CD1c-positive myeloid dendritic cell (primary cell): ENCODE results near the gene ELL.
"Not testable (repeated sequence)": the region's sequence is repeated elsewhere in the genome, so short reads cannot be mapped to it uniquely, and the experiment has no call there.

ENCODE experiments used
- DNase-seq: peaks from one replicate; pipeline ENCODE4 v3.0.0-alpha.2; 2016; ENCODE audit errors: extremely low spot score

ELL gene

DNA sequence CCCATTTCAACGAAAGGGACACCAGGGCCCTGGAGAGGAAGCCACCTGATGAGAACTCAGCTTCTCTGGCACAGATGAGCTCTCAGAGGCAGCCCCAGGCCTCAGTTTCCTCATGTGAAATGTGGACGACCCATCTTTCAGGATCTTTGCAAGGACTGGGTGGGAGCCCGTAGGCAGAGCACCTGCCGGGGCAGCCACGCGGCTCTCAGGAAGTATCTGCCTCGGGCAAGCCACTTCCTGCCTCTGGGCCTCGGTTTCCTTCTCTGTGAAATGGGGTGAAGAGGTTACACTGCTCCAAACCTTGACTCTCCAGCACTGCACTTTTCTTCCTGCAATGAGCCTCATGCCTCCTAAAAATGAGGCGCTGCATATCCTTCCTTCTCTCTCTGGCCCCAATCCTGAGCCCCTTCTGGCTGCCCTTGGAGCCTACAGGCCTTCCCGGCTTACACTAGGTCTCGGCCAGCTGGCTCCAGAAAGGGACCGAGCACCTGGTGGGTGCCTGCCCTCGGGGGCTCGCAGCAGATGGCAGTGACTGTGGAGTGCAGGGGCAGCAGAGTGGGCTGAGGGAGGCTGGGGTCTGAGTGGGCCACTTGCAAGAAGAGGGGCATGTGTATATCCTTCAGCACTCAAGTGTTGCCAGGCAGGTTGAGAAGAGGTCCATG lies 99.2 kb downstream of the ELL start:
- no peak for DNase-seq

DNA sequence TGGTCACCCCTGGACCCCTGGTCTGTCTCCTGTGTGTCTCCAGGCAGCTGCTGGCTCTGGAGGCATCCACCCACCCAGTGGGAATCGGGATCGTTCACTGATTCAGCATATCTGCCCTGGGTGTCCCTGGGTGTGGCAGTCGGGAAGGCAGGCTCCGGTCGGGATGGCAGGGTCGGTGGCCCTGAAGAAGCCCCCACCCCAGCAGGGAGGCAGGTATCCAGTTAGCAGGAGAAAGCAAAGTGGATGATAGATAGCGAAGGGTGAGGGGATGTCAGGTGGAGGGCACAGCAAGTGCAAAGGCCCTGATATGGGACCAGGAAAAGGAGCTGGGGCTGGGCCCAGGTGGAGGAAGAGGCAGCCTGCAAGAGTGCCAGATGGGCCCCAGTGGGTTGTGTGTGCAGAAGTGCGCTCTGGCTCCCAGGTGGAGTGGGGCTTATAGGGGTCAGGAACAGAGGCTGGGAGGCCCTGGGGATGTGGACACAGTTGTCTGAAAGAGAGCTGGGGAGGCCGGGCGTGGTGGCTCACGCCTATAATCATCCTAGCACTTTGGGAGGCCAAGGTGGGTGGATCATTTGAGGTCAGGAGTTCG lies 100.4 kb downstream of the ELL start:
- no peak for DNase-seq

DNA sequence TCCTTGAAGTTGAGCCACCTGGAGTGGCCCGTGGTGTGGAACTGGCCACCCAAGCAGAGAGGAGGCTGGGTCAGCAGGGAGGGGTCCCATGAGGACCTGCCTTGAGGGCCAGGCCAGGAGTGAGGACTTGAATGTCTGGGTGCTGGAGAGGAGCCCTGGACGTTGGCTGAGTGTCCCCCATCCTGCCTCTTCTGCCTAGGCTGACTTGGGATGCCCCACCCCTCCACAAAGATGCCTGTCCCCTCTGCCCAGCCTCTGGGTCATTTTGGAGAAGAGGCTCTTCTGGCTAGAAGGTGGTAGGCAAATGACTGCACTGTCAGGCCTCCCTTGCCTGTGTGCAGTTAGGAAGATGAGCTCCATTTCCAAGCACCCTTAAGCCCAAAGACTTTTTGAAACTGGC lies 100.9 kb downstream of the ELL start:
- DNase-seq: no peak

DNA sequence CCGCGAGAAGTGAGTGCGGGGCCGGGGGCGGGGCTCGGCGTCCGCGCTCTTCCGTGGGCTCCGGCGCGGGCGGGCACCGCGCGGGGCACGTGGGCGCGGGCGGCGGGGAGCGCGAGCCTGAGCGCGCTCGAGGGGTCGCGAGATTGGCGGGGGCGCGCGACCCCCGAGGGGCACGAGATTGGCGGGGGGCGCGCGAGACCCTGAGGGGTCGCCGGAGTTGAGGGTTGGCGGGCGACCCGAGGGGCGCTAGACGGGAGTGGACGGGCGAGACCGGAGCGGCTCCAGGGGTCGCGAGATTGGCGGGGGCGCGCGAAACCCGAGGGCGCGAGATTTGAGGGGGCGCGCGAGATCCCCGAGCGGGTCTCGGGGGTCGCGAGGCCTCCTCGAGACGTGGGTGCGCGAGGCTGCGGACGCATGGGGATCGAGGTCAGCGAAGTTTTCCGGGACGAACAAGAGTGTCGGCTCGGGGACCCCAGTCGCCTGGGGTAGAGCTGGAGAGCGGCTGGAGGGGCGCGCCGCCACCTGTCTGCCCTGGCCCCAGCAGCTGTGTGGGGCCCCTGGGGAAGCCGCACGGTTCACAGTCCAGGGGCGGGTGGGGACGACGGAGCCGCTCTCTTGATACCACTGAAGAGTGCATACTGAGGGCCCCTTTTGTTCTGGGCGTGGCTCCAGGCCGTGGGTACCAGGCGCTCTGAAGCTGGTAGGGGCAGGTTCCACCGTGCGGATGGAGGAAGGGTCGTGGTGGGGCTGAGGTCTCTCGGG lies 102.0 kb downstream of the ELL start:
- peak; percentile 32 for DNase-seq

DNA sequence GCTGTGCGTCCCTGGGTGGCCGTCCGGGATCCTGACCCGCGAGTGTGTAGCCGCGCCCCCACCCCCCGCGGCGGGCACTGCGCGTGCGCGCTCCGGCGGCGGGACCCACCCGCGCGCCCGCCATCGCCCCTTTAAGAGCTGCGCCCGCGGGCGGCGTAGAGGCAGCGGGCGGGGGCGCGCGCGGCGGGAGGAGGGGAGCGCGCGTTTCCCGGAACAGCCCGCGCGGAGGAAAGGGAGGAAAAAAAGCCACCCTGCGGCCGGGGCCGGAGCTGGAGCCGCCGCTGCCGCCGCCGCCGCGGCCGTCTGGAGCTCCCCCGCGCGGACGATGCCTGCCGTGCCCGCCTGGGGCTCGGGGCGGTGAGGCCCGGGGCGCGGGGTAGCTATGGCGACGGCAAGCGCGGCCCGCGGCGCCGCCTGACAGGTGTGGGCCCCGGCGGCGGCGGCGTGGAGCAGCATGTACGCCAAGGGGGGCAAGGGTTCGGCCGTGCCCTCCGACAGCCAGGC lies 102.6 kb downstream of the ELL start, which contains the start of gene SSBP4:
SSBP4 (plus strand) TSS at position 204 of the 504 bp plus-strand sequence; CDS start at position 455, 251 bp downstream.
- DNase-seq: peak; percentile 83

DNA sequence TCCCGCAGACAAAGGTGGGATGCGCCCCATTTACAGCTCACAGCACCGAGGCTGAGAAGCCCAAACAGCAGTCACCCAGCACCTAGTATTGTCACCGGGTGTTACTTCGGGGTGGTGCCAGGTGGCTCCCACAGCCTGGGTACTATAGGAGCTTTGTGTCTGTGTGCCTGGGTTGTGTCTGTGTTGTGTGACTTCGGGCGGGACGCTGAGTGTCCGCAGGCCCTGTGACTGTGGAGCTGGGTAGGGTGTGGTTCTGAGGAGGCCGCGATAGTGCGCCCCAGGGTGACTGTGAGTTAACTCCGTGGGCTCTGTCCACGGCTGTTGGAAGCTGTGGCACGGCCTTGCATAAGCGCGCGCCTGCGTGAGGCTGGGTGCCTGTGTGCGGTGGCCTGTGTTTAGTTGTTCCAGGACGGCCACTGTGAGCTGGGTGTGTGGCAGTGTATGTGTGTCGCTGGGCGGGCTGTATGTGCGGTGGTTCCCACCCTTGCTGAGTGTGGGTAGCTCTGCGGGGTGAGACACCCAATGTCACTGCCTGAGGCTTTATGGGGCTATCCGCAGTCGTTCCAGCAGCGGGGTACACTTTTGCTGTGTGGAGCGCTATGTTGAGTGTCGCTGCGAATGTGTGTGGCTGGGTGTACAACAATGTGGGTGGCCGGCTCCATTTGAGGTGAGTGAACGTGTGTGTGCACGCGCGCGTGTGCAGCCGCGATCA lies 103.2 kb downstream of the ELL start:
- DNase-seq: peak; percentile 56

DNA sequence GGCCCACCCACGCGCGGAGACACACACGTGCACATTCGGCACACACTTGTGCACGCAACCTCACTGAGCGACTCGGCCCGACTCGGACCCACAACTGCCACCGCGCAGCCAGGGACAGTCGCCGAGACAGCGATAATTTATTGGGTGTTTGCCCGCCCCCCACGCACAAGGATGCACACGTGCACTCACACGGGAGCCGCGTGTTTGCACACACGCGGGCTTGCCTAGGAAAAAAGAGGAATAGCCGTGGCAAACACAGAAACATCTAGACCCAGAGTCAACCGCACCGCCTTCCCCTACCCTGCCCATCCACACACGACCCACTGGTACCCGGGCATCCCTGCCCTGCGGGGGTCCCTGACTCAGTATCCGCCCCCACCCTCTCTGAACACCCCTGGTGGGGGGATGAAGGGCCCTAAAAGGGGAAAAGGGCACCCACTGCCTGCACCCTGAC lies 103.8 kb downstream of the ELL start:
- peak; percentile 86 for DNase-seq

DNA sequence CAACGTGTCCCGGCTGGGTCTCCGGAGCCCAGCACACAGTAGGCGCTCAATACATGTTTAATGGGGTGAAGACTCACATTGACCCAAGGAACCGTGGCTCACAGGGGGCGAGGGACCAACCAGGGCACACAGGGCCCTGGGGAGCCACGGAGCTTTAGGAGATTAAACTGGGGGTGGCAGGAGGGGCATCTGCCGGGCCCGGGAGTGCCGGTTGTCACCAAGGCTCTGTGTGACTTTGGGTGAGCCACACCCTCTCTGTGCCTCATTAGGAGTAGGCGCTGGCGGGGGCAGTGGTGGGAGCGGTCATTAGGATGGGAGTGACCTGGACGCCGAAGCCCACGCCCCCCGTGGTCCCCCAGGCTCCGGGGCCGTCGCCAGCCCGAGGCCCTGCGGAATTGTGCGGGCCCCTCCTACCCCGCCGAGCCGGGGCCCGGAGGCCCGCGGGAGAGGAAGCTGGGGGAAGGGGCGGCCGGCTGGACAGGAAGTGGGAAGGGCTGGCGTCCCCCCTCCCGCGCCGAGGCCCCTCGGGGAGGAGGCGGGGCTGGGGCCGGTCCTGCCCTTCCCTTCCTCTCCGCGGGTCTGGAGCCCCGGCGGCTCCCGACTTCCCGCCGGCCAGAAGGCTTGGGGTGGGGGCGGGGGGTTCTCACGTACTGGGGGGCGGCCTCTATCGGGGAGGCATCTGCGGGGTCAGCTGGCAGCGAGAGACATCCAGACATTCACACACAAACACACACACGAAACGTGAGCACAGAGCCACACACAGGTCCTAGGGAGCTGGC lies 104.4 kb downstream of the ELL start:
- peak; percentile 85 for DNase-seq

DNA sequence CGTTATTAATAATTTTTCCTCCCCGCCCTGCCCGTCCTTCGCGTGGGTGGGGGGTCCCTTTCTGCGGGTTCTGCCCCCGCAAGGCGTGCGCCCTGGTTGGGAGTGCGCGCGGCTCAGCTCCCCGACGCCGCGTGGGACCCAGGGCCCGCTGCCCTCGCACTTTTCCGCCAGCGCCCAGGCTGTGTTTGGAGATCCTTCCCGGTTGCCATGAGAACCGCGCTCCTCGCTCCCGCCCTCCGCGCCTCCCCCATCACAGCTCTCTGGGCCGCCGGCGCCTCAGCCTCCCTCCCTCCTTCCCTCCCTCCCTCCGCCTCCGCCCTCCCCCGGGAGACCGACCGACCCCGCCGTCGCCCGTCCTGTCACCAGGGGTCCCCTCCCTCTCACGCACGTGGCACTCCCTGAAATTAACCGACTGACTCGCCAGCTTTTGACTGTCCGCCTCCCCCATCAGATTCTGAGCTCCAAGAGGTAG lies 105.1 kb downstream of the ELL start:
- DNase-seq: peak; percentile 90

DNA sequence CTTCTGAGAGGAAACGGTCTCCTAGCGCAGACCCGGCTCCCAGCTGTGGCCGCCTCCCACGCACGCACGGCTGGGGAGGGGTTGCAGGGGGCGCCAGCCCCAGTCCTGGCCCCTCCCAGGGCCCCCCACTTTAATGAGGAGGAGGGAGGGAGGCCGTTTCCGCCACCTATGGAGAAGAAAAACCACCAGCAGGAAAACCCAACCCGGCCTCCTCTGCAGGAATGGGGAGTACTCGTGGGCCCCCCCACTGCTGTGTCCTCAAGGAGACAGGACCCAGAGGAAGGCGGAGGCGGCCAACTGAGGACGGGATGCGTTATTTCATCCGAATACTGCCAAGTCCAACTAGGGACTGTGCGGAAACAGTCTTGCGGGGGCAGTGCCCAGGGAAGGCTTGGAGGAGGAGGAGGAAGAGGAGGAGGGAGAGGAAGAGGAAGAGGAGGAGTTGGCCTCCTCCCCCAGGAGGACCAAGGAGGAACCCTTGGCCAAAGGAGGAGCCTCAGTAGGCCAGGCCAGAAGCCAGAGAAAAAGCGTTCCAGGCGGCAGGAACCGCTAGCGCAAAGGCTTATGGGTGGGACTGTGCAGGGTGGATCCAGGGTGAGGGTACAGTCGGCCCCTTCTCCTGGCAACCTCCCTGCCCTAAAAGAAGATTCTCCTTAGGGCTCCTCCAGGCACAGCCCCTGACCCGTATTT lies 106.5 kb downstream of the ELL start:
- peak; percentile 85 for DNase-seq

DNA sequence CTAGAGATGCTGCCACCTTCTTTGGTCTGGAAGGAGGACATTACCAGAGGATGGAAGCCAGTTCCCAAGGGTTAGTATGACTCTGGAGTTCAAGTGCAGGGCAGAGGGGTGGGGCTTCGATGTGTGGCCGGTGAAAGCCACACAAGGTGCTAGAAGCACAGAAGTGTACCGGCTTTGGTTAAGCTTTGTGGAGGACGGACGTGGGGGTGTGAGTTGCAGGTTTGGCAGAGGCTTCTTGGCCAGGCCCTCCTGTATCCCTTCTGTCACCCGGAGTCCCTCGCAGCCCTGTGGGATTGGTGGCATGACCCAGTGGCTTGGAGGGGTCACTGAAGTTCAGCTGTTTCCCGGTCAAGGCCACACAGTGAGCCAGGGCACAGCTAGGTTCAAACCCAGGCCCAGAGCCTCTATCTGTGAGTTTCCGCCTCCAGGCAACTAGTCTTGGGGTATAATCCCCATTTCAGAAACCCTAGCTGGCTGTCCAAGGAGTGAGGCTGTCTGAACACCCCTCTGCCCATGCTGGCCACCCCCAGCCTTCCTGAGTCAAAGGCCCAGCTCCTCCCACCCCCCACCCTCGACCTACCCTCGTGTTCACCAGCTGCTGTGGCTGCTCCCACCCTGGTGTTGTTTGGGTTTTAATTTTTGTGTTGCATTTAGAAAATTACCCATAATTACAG lies 107.2 kb downstream of the ELL start:
- peak; percentile 56 for DNase-seq

DNA sequence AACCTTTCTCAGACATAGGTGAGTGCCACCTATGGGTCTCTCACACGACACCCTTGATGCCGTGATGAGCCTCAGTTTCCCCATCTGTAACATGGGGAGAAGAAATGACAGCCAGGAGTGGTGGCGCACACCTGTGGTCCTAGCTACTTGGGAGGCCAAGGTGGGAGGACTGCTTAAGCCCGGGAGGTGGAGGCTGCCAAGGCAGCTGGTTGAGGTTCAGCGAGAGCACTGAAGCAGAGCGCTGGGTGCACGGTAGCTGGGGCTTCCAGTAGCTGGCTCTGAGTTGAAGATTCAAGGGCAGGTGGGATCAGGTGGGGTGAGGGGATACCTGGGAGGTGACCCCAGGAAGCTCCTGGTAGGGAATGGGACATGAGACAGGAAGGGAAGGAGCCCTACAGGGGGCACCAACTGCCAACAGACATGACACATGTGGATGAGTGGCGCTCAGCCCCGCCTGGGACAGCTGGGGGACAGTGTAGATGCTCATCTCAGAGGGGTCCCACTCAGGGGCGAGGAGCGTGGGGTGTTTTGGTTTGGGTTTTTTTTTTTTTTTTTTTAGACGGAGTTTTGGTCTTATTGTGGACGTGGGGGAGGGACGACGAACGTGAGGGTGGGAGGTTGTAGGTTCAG lies 109.1 kb downstream of the ELL start:
- DNase-seq: no peak

DNA sequence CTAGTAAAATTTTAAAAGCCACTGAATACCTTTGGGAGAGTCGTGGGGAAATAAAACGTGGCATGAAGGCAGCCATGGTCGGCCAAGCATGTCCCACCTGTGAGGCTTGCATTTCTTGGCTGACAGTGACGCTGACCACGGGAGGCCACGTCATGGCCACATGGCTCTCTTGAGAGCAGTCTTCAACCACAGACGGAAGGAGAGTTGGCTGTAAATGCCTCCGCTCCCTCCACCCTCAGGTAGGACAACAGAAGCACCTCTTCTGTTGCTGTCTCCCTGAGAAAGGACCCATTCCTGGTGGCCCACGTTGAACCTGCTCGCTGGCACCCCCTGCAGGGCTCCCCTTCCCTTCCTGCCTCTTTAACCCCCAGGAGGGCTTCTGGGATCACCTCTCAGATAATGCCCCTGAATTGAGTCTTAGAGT lies 113.8 kb downstream of the ELL start:
- peak; percentile 58 for DNase-seq

DNA sequence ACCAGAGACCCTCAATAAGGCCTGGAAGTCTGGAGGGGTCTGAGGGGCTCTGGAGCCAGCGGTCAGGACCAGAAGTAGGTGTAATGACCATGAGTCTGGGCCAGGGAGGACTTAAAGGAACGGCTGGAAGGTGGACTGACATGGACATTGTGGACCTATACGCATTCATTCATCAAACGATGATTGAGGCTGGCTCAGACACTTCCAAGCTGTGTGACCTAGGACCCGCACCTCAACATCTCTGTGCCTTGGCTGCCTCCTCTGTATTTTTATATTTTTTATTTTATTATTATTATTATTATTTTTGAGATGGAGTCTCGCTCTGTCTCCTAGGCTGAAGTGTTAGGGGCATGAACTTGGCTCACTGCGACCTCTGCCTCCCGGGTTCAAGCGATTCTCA lies 115.1 kb downstream of the ELL start:
- no peak for DNase-seq

DNA sequence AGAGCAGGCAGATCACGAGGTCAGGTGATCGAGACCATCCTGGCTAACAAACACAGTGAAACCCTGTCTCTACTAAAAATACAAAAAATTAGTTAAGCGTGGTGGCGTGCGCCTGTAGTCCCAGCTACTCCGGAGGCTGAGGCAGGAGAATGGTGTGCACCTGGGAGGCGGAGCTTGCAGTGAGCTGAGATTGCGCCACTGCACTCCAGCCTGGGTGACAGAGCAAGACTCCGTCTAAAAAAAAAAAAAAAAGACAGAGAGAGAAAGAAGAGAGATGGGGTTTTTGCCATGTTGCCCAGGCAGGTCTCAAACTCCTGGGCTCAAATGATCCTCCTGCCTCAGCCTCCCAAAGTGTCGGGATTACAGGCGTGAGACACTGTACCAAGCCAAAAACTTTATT lies 116.1 kb downstream of the ELL start:
- not testable (repeated sequence) for DNase-seq

DNA sequence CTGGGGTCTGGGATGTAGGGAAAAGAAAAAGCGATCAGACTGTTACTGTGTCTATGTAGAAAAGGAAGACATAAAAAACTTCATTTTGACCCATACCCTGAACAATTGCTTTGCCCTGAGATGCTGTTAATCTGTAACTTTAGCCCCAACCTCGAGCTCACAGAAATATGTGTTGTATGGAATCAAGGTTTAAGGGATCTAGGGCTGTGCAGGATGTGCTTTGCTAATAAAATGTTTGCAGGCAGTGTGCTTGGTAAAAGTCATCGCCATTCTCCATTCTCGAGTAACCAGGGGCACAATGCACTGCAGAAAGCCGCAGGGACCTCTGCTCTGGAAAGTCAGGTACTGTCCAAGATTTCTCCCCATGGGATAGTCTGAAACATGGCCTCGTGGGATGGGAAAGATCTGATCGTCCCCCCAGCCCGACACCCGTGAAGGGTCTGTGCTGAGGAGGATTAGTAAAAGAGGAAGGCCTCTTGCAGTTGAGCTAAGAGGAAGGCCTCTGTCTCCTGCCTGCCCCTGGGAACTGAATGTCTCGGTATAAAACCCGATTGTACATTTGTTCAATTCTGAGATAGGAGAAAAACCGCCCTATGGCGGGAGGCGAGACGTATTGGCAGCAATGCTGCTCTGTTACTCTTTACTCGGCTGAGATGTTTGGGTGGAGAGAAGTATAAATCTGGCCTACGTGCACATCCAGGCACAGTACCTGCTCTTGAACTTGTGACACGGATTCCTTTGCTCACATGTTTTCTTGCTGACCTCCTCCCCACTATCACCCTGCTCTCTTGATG lies 119.2 kb downstream of the ELL start:
- DNase-seq: not testable (repeated sequence)

DNA sequence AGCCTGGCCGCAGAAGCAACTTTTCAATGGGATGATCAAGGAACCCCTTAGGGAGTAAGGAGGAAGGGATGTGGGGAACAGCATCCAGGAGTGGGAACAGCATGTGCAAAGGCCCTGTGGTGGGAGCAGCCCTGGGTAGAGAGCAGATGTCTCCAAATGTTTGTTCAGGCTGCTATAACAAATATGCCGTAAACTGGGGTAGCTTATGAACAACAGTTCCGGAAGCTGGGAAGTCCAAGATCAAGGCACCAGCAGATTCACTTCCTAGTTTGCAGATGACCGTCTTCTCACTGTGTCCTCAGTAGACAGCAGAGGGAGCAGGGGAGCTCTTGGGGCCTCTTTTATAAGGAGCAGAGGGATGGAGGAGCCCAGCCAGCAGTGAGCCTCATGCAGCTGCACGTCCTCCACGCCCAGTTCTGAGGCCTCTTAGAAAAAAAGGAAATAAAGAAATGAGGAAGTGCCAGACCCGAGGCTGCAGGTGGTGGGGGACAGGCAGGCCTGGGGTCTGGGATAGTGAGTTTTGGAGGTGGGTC lies 120.2 kb downstream of the ELL start:
- DNase-seq: peak; percentile 94

DNA sequence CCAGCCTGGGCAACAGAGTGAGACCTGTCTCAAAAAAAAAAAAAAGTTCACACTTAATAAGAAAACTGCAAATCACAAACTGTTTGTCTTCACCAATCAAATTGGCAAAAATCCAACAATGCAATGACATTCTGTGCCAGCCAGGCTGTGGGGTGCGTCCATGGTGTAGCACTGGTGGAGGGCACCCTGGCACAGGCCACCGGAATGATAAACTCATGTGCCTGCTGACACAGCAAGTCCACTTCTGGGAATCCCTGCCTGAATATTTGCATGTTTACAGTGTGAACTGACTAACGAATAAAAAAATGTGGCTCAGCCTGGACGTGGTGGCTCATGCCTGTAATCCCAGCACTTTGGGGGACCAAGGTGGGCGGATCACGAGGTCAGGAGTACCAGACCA lies 122.9 kb downstream of the ELL start:
- DNase-seq: no peak
